ENCODE results near the gene YAP1.

The YAP1 gene

DNA sequence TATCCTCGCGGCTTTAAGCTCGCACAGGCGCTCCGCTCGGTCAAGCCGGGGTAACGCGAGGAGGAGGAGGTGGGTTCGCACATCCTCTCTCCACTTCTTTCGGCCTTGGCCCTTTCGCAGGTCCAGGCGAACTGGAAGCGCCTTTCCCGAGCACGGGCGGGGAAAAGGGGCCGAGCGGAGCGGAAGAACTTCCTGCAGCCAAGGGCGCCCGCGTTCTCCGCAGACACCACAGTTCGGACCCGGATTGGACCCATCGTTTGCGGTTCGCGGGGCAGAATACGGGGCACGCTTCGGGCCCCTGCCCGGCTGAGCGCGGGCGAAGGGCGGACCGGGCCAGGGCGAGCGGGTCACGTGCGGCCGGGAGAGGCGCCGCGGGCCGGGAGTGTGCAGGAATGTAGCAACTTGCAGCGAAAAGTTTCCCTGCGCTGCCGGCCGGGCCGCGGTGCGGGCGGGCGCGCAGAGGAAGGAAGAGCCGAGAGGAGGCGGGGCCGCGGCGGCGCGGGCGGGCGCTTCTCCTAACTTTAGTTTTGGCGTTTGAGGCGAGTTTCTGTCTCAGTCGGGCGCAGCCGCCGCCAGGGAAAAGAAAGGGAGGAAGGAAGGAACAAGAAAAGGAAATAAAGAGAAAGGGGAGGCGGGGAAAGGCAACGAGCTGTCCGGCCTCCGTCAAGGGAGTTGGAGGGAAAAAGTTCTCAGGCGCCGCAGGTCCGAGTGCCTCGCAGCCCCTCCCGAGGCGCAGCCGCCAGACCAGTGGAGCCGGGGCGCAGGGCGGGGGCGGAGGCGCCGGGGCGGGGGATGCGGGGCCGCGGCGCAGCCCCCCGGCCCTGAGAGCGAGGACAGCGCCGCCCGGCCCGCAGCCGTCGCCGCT, at the start of gene YAP1:
Gene YAP1 (plus strand): TSS at position 552 of the 865 bp plus-strand sequence. CDS start 402 bp downstream, outside the sequence.
- Histone ChIP-seq H3K9ac (ENCODE audit: low read length) (peak within 1 kb of the TSS; percentile 57; the same call in 1 of the 2 replicates), H3F3A (ENCODE audit: insufficient read depth, low read length) (no peaks in the 10 kb centered on the region), H4K20me1 (ENCODE audit: insufficient read depth, low read length) (no peaks in the 10 kb centered on the region), H3K9me2 (replicated peaks; ENCODE audit: insufficient read depth, low read length) (no peaks in the 10 kb centered on the region), H3K27me3 (replicated peaks; ENCODE audit: insufficient read depth, low read length) (no peaks in the 10 kb centered on the region), H3K79me2 (ENCODE audit: low read length) (no peaks in the 10 kb centered on the region), H3K9me3 (replicated peaks; ENCODE audit: insufficient read depth, low read length) (no peaks in the 10 kb centered on the region), H3K4me1 (ENCODE audit: low read length) (no peaks in the 10 kb centered on the region), H3K4me2 (ENCODE audit: low read depth, low read length) (peak within 1 kb of the TSS; percentile 96), H3K36me3 (replicated peaks; ENCODE audit: insufficient read depth, low read length) (no peaks in the 10 kb centered on the region), H3K4me3 (ENCODE audit: low read length) (peak within 1 kb of the TSS; percentile 92), H3K27ac (ENCODE audit: low read length) (no peak within 1 kb of the TSS), H2AFZ (ENCODE audit: low read length) (peak within 1 kb of the TSS; percentile 97)
- DNase-seq: peak; percentile 83
- TF ChIP-seq CTCF (IDR thresholded peaks at IDR 0.05; ENCODE audit: low read length) (no peak), EZH2phosphoT487 (IDR thresholded peaks at IDR 0.05; ENCODE audit: low read length) (no peak), EZH2 (optimal IDR thresholded peaks at IDR 0.05; ENCODE audit: low read depth, low read length) (no peak)

DNA sequence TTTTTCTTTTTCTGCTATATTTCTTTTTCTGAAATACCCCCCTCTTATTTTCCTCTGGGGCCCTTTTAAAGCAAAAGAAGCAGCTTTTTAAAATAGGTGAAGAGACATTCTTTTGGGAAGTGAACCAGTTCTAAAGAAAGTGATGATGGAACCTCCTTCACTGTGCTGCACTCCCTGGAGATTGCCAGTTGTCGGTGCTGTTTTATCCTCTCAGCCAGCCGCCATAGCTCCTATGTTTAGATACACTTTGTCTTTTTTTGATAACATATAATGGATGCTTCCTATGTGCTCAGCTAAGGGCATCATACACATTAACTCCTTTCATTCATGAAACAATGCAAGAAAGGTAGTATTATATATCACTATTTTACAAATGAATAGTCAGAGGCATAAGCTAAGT, 49.0 kb upstream of the YAP1 start:
- Histone ChIP-seq H3K9me2 (replicated peaks; ENCODE audit: insufficient read depth, low read length) (no peaks in the 10 kb centered on the region), H4K20me1 (ENCODE audit: insufficient read depth, low read length) (no peaks in the 10 kb centered on the region), H3K27me3 (replicated peaks; ENCODE audit: insufficient read depth, low read length) (no peaks in the 10 kb centered on the region), H3F3A (ENCODE audit: insufficient read depth, low read length) (no peaks in the 10 kb centered on the region), H3K36me3 (replicated peaks; ENCODE audit: insufficient read depth, low read length) (no peaks in the 10 kb centered on the region), H3K4me3 (ENCODE audit: low read length) (no peak overlapping the region), H3K9ac (ENCODE audit: low read length) (no peak overlapping the region), H2AFZ (ENCODE audit: low read length) (no peak overlapping the region), H3K27ac (ENCODE audit: low read length) (no peak overlapping the region), H3K4me1 (ENCODE audit: low read length) (no peaks in the 10 kb centered on the region), H3K4me2 (ENCODE audit: low read depth, low read length) (no peak overlapping the region), H3K9me3 (replicated peaks; ENCODE audit: insufficient read depth, low read length) (no peaks in the 10 kb centered on the region), H3K79me2 (ENCODE audit: low read length) (no peaks in the 10 kb centered on the region)
- no peak for DNase-seq
- TF ChIP-seq EZH2 (optimal IDR thresholded peaks at IDR 0.05; ENCODE audit: low read depth, low read length): no peak
- TF ChIP-seq CTCF (IDR thresholded peaks at IDR 0.05; ENCODE audit: low read length): no peak
- TF ChIP-seq EZH2phosphoT487 (IDR thresholded peaks at IDR 0.05; ENCODE audit: low read length): no peak

DNA sequence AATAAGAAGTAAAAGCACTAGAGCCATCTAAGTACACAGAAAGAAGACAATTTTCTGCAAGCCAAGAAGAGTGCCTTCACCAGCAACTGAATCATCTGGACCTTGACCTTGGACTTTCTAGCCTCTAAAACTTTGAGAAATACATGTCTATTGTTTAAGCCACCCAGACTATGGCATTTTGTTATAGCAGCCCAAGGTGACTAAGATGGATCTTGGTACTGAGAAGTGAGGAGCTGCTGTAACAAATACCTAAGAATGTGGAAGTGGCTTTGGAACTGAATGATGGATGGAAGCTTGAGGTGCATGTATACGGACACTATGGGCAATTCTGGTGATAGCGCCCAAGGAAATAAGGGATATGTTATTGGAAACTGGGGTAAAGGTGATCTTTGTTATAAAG, 48.1 kb upstream of the YAP1 start:
- Histone ChIP-seq H3K4me2 (ENCODE audit: low read depth, low read length) (no peak overlapping the region), H3K9ac (ENCODE audit: low read length) (no peak overlapping the region), H3K4me3 (ENCODE audit: low read length) (no peak overlapping the region), H3K27me3 (replicated peaks; ENCODE audit: insufficient read depth, low read length) (no peaks in the 10 kb centered on the region), H3K9me2 (replicated peaks; ENCODE audit: insufficient read depth, low read length) (no peaks in the 10 kb centered on the region), H3K9me3 (replicated peaks; ENCODE audit: insufficient read depth, low read length) (no peaks in the 10 kb centered on the region), H3K36me3 (replicated peaks; ENCODE audit: insufficient read depth, low read length) (no peaks in the 10 kb centered on the region), H3K27ac (ENCODE audit: low read length) (no peak overlapping the region), H2AFZ (ENCODE audit: low read length) (no peak overlapping the region), H3K79me2 (ENCODE audit: low read length) (no peaks in the 10 kb centered on the region), H4K20me1 (ENCODE audit: insufficient read depth, low read length) (no peaks in the 10 kb centered on the region), H3K4me1 (ENCODE audit: low read length) (no peaks in the 10 kb centered on the region), H3F3A (ENCODE audit: insufficient read depth, low read length) (no peaks in the 10 kb centered on the region)
- no peak for TF ChIP-seq EZH2 (optimal IDR thresholded peaks at IDR 0.05; ENCODE audit: low read depth, low read length)
- TF ChIP-seq CTCF (IDR thresholded peaks at IDR 0.05; ENCODE audit: low read length): no peak
- TF ChIP-seq EZH2phosphoT487 (IDR thresholded peaks at IDR 0.05; ENCODE audit: low read length): no peak
- no peak for DNase-seq

Data from MM.1S (cell line).